Measurements from ENCODE around the gene CLSTN2.

- TF ChIP-seq POLR2A (IDR thresholded peaks at IDR 0.05) (no peak), CTCF (IDR thresholded peaks at IDR 0.05) (peak in 1 of 5 experiments; percentile 6)
Observed at GRCh38 chr3:140216249-140216648, 281.3 kb downstream of the CLSTN2 start.

All from tibial nerve (tissue), 3 donors.